ENCODE results near the gene NT5M.
"Not testable (repeated sequence)": the region's sequence is repeated elsewhere in the genome, so short reads cannot be mapped to it uniquely, and the experiment has no call there.

Gene NT5M

GRCh38 chr17:17377071-17377967, 74.1 kb downstream of the NT5M start:
- DNase-seq, result peak; percentile 64

GRCh38 chr17:17379197-17379991, 76.2 kb downstream of the NT5M start:
- no peak for DNase-seq

GRCh38 chr17:17380145-17380925, 77.2 kb downstream of the NT5M start:
- DNase-seq, result peak; percentile 70

GRCh38 chr17:17381446-17382064, 78.4 kb downstream of the NT5M start:
- no peak for DNase-seq

GRCh38 chr17:17382065-17382459, 78.9 kb downstream of the NT5M start:
- no peak for DNase-seq

GRCh38 chr17:17382971-17383370, 79.8 kb downstream of the NT5M start:
- no peak for DNase-seq

- not testable (repeated sequence) for DNase-seq
Observed at GRCh38 chr17:17383431-17384290, 80.5 kb downstream of the NT5M start.

GRCh38 chr17:17384291-17384615, 81.1 kb downstream of the NT5M start:
- no peak for DNase-seq

GRCh38 chr17:17384961-17385360, 81.8 kb downstream of the NT5M start:
- no peak for DNase-seq

- DNase-seq, result peak; percentile 91
Observed at GRCh38 chr17:17385491-17385890, 82.3 kb downstream of the NT5M start.

GRCh38 chr17:17386094-17386800, 83.1 kb downstream of the NT5M start:
- DNase-seq, result peak; percentile 66

- no peak for DNase-seq
Observed at GRCh38 chr17:17387017-17387497, 83.9 kb downstream of the NT5M start.

- no peak for DNase-seq
Observed at GRCh38 chr17:17387498-17388362, 84.6 kb downstream of the NT5M start.

- no peak for DNase-seq
Observed at GRCh38 chr17:17388657-17389496, 85.7 kb downstream of the NT5M start.

GRCh38 chr17:17391668-17392370, 88.6 kb downstream of the NT5M start:
- DNase-seq, result no peak

- no peak for DNase-seq
Observed at GRCh38 chr17:17393976-17394375, 90.8 kb downstream of the NT5M start.

- DNase-seq, result no peak
Observed at GRCh38 chr17:17394494-17394893, 91.3 kb downstream of the NT5M start.

GRCh38 chr17:17395246-17395802, 92.2 kb downstream of the NT5M start:
- no peak for DNase-seq

Measured in eye (tissue), 1 donor.